RWPE1 (cell line): ENCODE data around the gene SPARC.
A peak's percentile ranks its signal among the peaks of the same experiment; 100 is the strongest.
"Not testable (repeated sequence)": the region's sequence is repeated elsewhere in the genome, so short reads cannot be mapped to it uniquely, and the experiment has no call there.

Experiments used
- CTCF ChIA-PET: fragments of 350-600 bp; sonication (Branson Sonifier 250); formaldehyde crosslinking; extraction: SDS; loops from one replicate; lab custom pipeline; 2021; lab: Yijun Ruan, JAX
- POLR2A ChIA-PET: fragments of 400-600 bp; formaldehyde crosslinking; extraction: SDS; loops from one replicate; lab custom pipeline; 2020; ENCODE audit warnings: antibody characterized with exemption; ENCODE audit not compliant: low non-redundant PET; lab: Yijun Ruan, JAX
- DNase-seq: peaks from one replicate; pipeline ENCODE4 v3.0.0; 2012; ENCODE audit warnings: low spot score
- H3K27ac ChIP-seq: fragments of 450-650 bp; 2 replicates; pipeline ENCODE4 v1.5.1; 2017
- TF ChIP-seq, protein P1 (sequence below): fragments of 450-650 bp; conservative IDR thresholded peaks from 2 replicates; pipeline ENCODE4 v1.5.1; 2017; ENCODE audit warnings: low read depth, mild to moderate bottlenecking

Gene SPARC, protein sequence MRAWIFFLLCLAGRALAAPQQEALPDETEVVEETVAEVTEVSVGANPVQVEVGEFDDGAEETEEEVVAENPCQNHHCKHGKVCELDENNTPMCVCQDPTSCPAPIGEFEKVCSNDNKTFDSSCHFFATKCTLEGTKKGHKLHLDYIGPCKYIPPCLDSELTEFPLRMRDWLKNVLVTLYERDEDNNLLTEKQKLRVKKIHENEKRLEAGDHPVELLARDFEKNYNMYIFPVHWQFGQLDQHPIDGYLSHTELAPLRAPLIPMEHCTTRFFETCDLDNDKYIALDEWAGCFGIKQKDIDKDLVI

DNA sequence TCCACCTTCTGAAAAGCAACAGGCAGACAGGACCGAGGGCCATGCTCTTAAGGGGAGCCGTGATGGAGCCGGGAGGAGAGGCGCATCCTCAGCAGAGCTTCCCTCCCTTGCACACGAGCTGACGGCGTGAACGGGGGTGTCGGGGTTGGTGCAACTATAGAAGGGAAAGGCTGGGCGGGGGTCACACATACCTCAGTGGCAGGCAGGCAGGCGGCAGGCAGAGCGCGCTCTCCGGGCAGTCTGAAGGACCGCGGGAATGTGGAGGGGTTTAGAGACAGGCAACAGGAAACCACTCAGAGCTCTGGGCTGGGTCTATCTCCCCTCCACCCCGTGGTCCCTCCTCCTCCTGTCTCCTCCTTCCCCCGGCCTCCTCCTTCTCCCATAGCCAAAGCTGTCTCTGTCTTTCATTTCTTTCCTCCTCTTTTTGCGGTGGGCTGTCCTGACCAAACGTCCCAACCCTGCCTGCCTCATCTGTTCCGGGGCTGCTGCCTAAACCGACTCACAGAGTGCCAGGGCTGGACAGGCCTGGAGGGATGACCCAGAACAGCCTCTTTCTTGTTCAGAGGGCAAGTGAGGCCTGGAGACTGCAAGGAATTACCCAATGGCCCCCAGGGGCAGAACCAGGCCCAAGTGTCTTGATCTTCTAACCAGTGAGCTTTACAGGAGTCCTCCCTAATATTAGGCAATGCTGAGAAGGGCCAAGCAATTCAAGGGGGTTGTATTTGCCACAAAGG, at the start of gene SPARC:
SPARC (minus strand) TSS at position 242 of the 734 bp plus-strand sequence. CDS start 10,727 bp downstream, outside the sequence.
- CTCF ChIA-PET, result interaction anchor here (0.6 kb wide), 1 partner anchor 34 kb away, joined by 3 read pairs; no protein-coding TSS in a partner anchor
- TF ChIP-seq, protein P1, sequence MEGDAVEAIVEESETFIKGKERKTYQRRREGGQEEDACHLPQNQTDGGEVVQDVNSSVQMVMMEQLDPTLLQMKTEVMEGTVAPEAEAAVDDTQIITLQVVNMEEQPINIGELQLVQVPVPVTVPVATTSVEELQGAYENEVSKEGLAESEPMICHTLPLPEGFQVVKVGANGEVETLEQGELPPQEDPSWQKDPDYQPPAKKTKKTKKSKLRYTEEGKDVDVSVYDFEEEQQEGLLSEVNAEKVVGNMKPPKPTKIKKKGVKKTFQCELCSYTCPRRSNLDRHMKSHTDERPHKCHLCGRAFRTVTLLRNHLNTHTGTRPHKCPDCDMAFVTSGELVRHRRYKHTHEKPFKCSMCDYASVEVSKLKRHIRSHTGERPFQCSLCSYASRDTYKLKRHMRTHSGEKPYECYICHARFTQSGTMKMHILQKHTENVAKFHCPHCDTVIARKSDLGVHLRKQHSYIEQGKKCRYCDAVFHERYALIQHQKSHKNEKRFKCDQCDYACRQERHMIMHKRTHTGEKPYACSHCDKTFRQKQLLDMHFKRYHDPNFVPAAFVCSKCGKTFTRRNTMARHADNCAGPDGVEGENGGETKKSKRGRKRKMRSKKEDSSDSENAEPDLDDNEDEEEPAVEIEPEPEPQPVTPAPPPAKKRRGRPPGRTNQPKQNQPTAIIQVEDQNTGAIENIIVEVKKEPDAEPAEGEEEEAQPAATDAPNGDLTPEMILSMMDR, result no peak
- POLR2A ChIA-PET, result no interaction called here
- DNase-seq, result peak; percentile 47
- H3K27ac ChIP-seq, result peak within 1 kb of the TSS; percentile 89

DNA sequence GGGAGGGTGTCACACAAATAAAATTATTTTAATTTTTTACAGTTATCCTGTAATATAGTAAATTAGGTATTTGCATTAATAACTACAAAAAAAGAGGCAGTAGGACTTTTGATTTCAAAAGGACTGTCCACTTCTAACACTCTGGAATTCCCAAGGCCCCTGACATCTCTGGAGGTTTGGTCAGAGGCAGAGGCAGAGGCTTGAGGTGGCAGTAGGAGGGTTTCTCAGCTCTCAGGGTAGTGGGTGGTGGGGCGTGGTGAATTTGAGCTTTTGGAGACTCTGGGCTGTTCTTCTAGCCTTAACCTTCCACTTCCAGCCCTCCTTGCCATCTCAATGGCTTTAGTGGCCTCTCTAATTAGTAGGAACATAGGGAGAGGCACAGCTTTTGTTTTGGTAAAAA, 48.9 kb upstream of the SPARC start:
- ChIA-PET POLR2A (no interaction called here), CTCF (interaction anchor here (2.9 kb wide), 1 partner anchor 77 kb away, joined by 13 read pairs; no protein-coding TSS in a partner anchor)
- no peak for DNase-seq
- TF ChIP-seq, protein P1, result no peak
- H3K27ac ChIP-seq, result no peak overlapping the region

DNA sequence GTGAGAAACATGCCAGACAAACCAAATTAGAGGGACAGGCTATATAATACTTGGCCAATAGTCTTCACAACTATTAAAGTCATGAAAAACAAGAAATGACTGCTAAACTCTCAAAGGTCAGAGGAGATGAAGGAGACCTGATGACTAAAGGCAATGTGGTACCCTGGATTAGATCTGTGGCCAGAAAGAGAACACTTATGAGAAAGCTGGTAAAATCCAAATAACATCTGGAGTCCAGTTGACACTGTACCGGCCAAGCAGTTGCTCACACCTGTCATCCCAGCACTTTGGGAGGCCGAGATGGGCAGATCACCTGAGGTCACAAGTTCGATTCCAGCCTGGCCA, 47.3 kb upstream of the SPARC start:
- CTCF ChIA-PET, result no interaction called here

DNA sequence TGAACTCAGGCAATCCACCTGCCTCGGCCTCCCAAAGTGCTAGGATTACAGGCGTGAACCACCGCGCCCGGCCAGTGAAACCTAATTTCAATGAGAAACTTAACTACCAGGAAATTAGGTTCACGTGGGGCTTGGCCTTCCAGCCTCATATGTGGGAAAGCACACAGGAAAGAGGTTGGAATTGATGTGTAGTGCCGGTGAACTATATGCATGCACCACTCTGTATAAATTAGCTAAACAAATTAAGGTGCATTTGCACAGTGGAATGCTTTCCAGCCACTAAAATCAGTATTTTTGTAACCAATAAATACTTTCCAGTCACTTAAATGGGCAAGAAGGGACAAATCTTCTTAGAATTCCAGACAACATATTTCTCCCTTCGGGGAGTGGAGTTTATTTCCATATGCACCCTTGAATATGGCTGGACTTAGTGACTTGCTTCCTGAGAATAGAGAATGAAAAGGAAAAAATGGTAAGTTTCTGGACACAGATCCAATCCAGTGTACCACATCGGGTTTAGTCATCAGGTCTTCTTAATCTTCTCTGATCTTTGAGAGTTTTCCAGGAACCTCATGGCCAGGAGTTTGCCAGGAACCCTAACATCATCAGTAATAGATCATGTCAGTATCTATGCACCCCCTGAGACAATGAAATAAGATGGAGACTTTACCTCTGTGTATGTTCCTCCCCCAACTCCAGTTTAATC, 46.8 kb upstream of the SPARC start:
- TF ChIP-seq, protein P1, result no peak
- H3K27ac ChIP-seq, result no peak overlapping the region
- POLR2A ChIA-PET, result no interaction called here
- CTCF ChIA-PET, result no interaction called here
- DNase-seq, result no peak

More for the DNA sequence above, 47.3 kb upstream of the SPARC start:
- POLR2A ChIA-PET, result no interaction called here
- no peak for DNase-seq
- H3K27ac ChIP-seq, result no peak overlapping the region
- TF ChIP-seq, protein P1, result no peak

GRCh38 chr5:151730381-151730780, 43.7 kb upstream of the SPARC start:
- ChIA-PET CTCF (no interaction called here), POLR2A (no interaction called here)
- H3K27ac ChIP-seq, result no peak overlapping the region
- TF ChIP-seq, protein P1, result no peak
- DNase-seq, result no peak

- POLR2A ChIA-PET, H3K27ac ChIP-seq, DNase-seq: not testable (repeated sequence)
- CTCF ChIA-PET, result interaction anchor here (1.2 kb wide), 1 partner anchor 71 kb away, joined by 3 read pairs; no protein-coding TSS in a partner anchor
Observed at GRCh38 chr5:151729597-151729996, 42.9 kb upstream of the SPARC start.
